ENCODE measurements around the gene FOXA3. TPM values are rescaled to one million over a fixed set of nuclear protein-coding genes. Genes with fewer than 3 reads are reported as not detected.

FOXA3 gene
- total RNA-seq, 2 experiments from 2014 or later, result not detected

- TF ChIP-seq CTCF (conservative IDR thresholded peaks at IDR 0.05; ENCODE audit: low read length) (peak; percentile 65), EZH2phosphoT487 (IDR thresholded peaks at IDR 0.05; ENCODE audit: borderline replicate concordance, low read depth, low read length) (no peak)
- no peaks in the 10 kb centered on the region for H3K4me1 ChIP-seq (ENCODE audit: insufficient read depth, low read length, poor library complexity, severe bottlenecking)
- no peaks in the 10 kb centered on the region for H3K79me2 ChIP-seq (ENCODE audit: insufficient read depth, low read depth, low read length)
- H3K4me3 ChIP-seq (ENCODE audit: low read depth, low read length, poor library complexity, severe bottlenecking), result no peak overlapping the region
- no TSS peak for BruUV-seq (replicated peaks)
- H2AFZ ChIP-seq (ENCODE audit: low read length), result no peak overlapping the region
- ChIA-PET POLR2A (no interaction called here), CTCF (ENCODE audit: unreplicated experiment) (no interaction called here)
- intact Hi-C loops (cut with micrococcal nuclease; ENCODE audit: unreplicated experiment), result no loop called here
- no peak overlapping the region for H3K27ac ChIP-seq (ENCODE audit: low read depth, low read length, poor library complexity, severe bottlenecking)
- no peaks in the 10 kb centered on the region for H3K9me3 ChIP-seq (ENCODE audit: low read length)
- no peaks in the 10 kb centered on the region for H4K20me1 ChIP-seq (ENCODE audit: insufficient read depth, low read length)
- H3K36me3 ChIP-seq (ENCODE audit: insufficient read depth, low read length), result peaks cover 98% of the 10 kb centered on the region
- H3K4me2 ChIP-seq (ENCODE audit: low read length), result no peak overlapping the region
- H3K9me2 ChIP-seq (ENCODE audit: insufficient read depth, low read length), result no peaks in the 10 kb centered on the region
- DNase-seq (ENCODE audit: low spot score), result peak; percentile 11
Measured at GRCh38 chr19:45848922-45849321, 15.2 kb upstream of the FOXA3 start.

- TF ChIP-seq EZH2phosphoT487 (IDR thresholded peaks at IDR 0.05; ENCODE audit: borderline replicate concordance, low read depth, low read length) (no peak), CTCF (conservative IDR thresholded peaks at IDR 0.05; ENCODE audit: low read length) (no peak)
- H3K9me2 ChIP-seq (ENCODE audit: insufficient read depth, low read length), result no peaks in the 10 kb centered on the region
- CTCF ChIA-PET (ENCODE audit: unreplicated experiment), result no interaction called here
- no peak overlapping the region for H3K4me3 ChIP-seq (ENCODE audit: low read depth, low read length, poor library complexity, severe bottlenecking)
- no peak overlapping the region for H2AFZ ChIP-seq (ENCODE audit: low read length)
- no peak overlapping the region for H3K27ac ChIP-seq (ENCODE audit: low read depth, low read length, poor library complexity, severe bottlenecking)
- intact Hi-C loops (cut with micrococcal nuclease; ENCODE audit: unreplicated experiment), result no loop called here
- no peaks in the 10 kb centered on the region for H3K9me3 ChIP-seq (ENCODE audit: low read length)
- H3K79me2 ChIP-seq (ENCODE audit: insufficient read depth, low read depth, low read length), result peaks cover 8% of the 10 kb centered on the region; the same call in 1 of the 2 replicates
- no peak for DNase-seq (ENCODE audit: low spot score)
- H4K20me1 ChIP-seq (ENCODE audit: insufficient read depth, low read length), result no peaks in the 10 kb centered on the region
- no peak overlapping the region for H3K4me2 ChIP-seq (ENCODE audit: low read length)
- BruUV-seq (replicated peaks), result no TSS peak
- H3K4me1 ChIP-seq (ENCODE audit: insufficient read depth, low read length, poor library complexity, severe bottlenecking), result no peaks in the 10 kb centered on the region
- POLR2A ChIA-PET, result no interaction called here
- peaks cover 87% of the 10 kb centered on the region for H3K36me3 ChIP-seq (ENCODE audit: insufficient read depth, low read length)
Measured at GRCh38 chr19:45852145-45852750, 11.9 kb upstream of the FOXA3 start.

- H3K4me2 ChIP-seq (ENCODE audit: low read length), result no peak overlapping the region
- no peak overlapping the region for H2AFZ ChIP-seq (ENCODE audit: low read length)
- no peak for DNase-seq (ENCODE audit: low spot score)
- no peaks in the 10 kb centered on the region for H3K9me3 ChIP-seq (ENCODE audit: low read length)
- POLR2A ChIA-PET, result interaction anchor here (0.7 kb wide), 1 partner anchor 23 kb away, joined by 3 read pairs; no protein-coding TSS in a partner anchor
- H3K36me3 ChIP-seq (ENCODE audit: insufficient read depth, low read length), result peaks cover 82% of the 10 kb centered on the region
- TF ChIP-seq EZH2phosphoT487 (IDR thresholded peaks at IDR 0.05; ENCODE audit: borderline replicate concordance, low read depth, low read length), result no peak
- no peak for TF ChIP-seq CTCF (conservative IDR thresholded peaks at IDR 0.05; ENCODE audit: low read length)
- no peak overlapping the region for H3K27ac ChIP-seq (ENCODE audit: low read depth, low read length, poor library complexity, severe bottlenecking)
- no peak overlapping the region for H3K4me3 ChIP-seq (ENCODE audit: low read depth, low read length, poor library complexity, severe bottlenecking)
- no TSS peak for BruUV-seq (replicated peaks)
- H3K9me2 ChIP-seq (ENCODE audit: insufficient read depth, low read length), result no peaks in the 10 kb centered on the region
- no peaks in the 10 kb centered on the region for H4K20me1 ChIP-seq (ENCODE audit: insufficient read depth, low read length)
- no peaks in the 10 kb centered on the region for H3K4me1 ChIP-seq (ENCODE audit: insufficient read depth, low read length, poor library complexity, severe bottlenecking)
- CTCF ChIA-PET (ENCODE audit: unreplicated experiment), result no interaction called here
- intact Hi-C loops (cut with micrococcal nuclease; ENCODE audit: unreplicated experiment), result no loop called here
- H3K79me2 ChIP-seq (ENCODE audit: insufficient read depth, low read depth, low read length), result peaks cover 8% of the 10 kb centered on the region; the same call in 1 of the 2 replicates
Measured at GRCh38 chr19:45852983-45853382, 11.1 kb upstream of the FOXA3 start.

Measured in OCI-LY7 (cell line).